Neural cell (in vitro differentiated cells): ENCODE measurements around the gene TMEM92. TPM values are rescaled to one million over a fixed set of nuclear protein-coding genes. Genes with fewer than 3 reads are reported as not detected.

Experiments
- H2AFZ ChIP-seq: fragments of 200-600, 300-800 bp; sonication (generic), shearing (Covaris generic); 2 replicates; pipeline ENCODE4 v1.6.0; 2014; ENCODE audit warnings: low read depth, mild to moderate bottlenecking, antibody characterized with exemption, low read length, moderate library complexity
- H3F3A ChIP-seq: fragments of 200-600 bp; shearing (Covaris generic); 2 replicates; pipeline ENCODE4 v1.6.1; 2016; ENCODE audit warnings: mild to moderate bottlenecking, moderate library complexity, mixed read lengths, antibody characterized with exemption, low read length; ENCODE audit not compliant: insufficient read depth, poor library complexity, severe bottlenecking
- H3K27ac ChIP-seq: fragments of 200-600, 300-800 bp; sonication (generic), shearing (Covaris generic); 2 replicates; pipeline ENCODE4 v1.5.1; 2014; ENCODE audit warnings: mild to moderate bottlenecking, low read length, moderate library complexity
- H3K27me3 ChIP-seq: fragments of 300-800, 200-600 bp; sonication (generic), shearing (Covaris generic); 2 replicates; pipeline ENCODE4 v1.6.0; 2014; ENCODE audit warnings: mild to moderate bottlenecking, low read depth, low read length, moderate library complexity; ENCODE audit not compliant: insufficient read depth
- H3K36me3 ChIP-seq: fragments of 300-800, 200-600 bp; sonication (generic), shearing (Covaris generic); 2 replicates; pipeline ENCODE4 v1.5.1; 2014; ENCODE audit warnings: mild to moderate bottlenecking, antibody characterized with exemption, low read length, moderate library complexity; ENCODE audit not compliant: insufficient read depth
- H3K4me2 ChIP-seq: fragments of 300-800, 200-600 bp; sonication (generic), shearing (Covaris generic); 2 replicates; pipeline ENCODE4 v1.6.0; 2014; ENCODE audit warnings: mild to moderate bottlenecking, low read length
- H3K4me3 ChIP-seq: fragments of 300-800, 200-600 bp; sonication (generic), shearing (Covaris generic); 2 replicates; pipeline ENCODE4 v1.5.1; 2014; ENCODE audit warnings: mild to moderate bottlenecking, low read length, moderate library complexity
- H3K79me2 ChIP-seq: fragments of 200-600 bp; shearing (Covaris generic); replicated peaks from 2 replicates; pipeline ENCODE4 v1.6.0; 2014; ENCODE audit warnings: mild to moderate bottlenecking, low read length, moderate library complexity; ENCODE audit not compliant: insufficient read depth
- H3K9ac ChIP-seq: fragments of 300-800, 200-600 bp; sonication (generic), shearing (Covaris generic); 2 replicates; pipeline ENCODE4 v1.6.1; 2016; ENCODE audit warnings: mild to moderate bottlenecking, low read length, mixed read lengths
- H3K9me2 ChIP-seq: fragments of 200-600 bp; shearing (Covaris generic); 2 replicates; pipeline ENCODE4 v1.6.1; 2016; ENCODE audit warnings: mild to moderate bottlenecking, low read length, mixed read lengths; ENCODE audit not compliant: insufficient read depth
- H3K9me3 ChIP-seq: fragments of 200-600, 300-800 bp; sonication (generic), shearing (Covaris generic); 2 replicates; pipeline ENCODE4 v1.6.1; 2016; ENCODE audit warnings: mild to moderate bottlenecking, mixed run types, low read length, moderate library complexity, mixed read lengths
- H4K20me1 ChIP-seq: fragments of 200-600 bp; shearing (Covaris generic); 2 replicates; pipeline ENCODE4 v1.6.1; 2016; ENCODE audit warnings: mild to moderate bottlenecking, mixed run types; ENCODE audit not compliant: insufficient read depth
- CTCF ChIP-seq: fragments of 450-650 bp; IDR thresholded peaks from 2 replicates; pipeline ENCODE4 v1.5.1; 2014; ENCODE audit warnings: antibody characterized with exemption, mild to moderate bottlenecking, moderate library complexity; ENCODE audit not compliant: poor library complexity, severe bottlenecking
- EP300 ChIP-seq: fragments of 450-650 bp; conservative IDR thresholded peaks from 2 replicates; pipeline ENCODE4 v1.6.1; 2014; ENCODE audit warnings: antibody characterized with exemption, mild to moderate bottlenecking, moderate library complexity; ENCODE audit not compliant: poor library complexity, severe bottlenecking
- EZH2 ChIP-seq: fragments of 200-600, 300-800 bp; shearing (Covaris generic), sonication (generic); IDR thresholded peaks from 2 replicates; pipeline ENCODE4 v1.6.1; 2014; ENCODE audit warnings: antibody characterized with exemption, low read length, borderline replicate concordance, mild to moderate bottlenecking; ENCODE audit not compliant: insufficient read depth, poor library complexity, severe bottlenecking
- MXI1 ChIP-seq: fragments of 450-650 bp; conservative IDR thresholded peaks from 2 replicates; pipeline ENCODE4 v1.6.1; 2014; ENCODE audit warnings: antibody characterized with exemption, mild to moderate bottlenecking; ENCODE audit not compliant: poor library complexity, severe bottlenecking
- POLR2AphosphoS5 ChIP-seq: IDR thresholded peaks from 2 replicates; pipeline ENCODE4 v1.6.1; 2012
- RAD21 ChIP-seq: fragments of 450-650 bp; conservative IDR thresholded peaks from 2 replicates; pipeline ENCODE4 v1.6.1; 2014; ENCODE audit warnings: antibody characterized with exemption, mild to moderate bottlenecking, moderate library complexity
- REST ChIP-seq: IDR thresholded peaks from 2 replicates; pipeline ENCODE4 v1.6.1; 2012; ENCODE audit warnings: borderline replicate concordance
- SMC3 ChIP-seq: fragments of 450-650 bp; conservative IDR thresholded peaks from 2 replicates; pipeline ENCODE4 v1.6.1; 2014; ENCODE audit warnings: antibody characterized with exemption, mild to moderate bottlenecking, moderate library complexity; ENCODE audit not compliant: poor library complexity
- TAF1 ChIP-seq: IDR thresholded peaks from 2 replicates; pipeline ENCODE4 v1.6.1; 2012; ENCODE audit warnings: low read depth
- polyA plus RNA-seq: library from polyadenylated mRNA; depleted of rRNA; stranded (reverse); fragments of >200 nt; gene quantifications from 2 replicates; pipeline ENCODE4 v1.2.3, GENCODE V29; 2014

Gene TMEM92
- polyA plus RNA-seq, 1 donor from 2014 or later, result not detected

- H3K9me3 ChIP-seq, result no peaks in the 10 kb centered on the region
- H3K9ac ChIP-seq, result no peak overlapping the region
- no peak overlapping the region for H3K4me3 ChIP-seq
- H3K79me2 ChIP-seq, result no peaks in the 10 kb centered on the region
- H3K27ac ChIP-seq, result no peak overlapping the region
- no peaks in the 10 kb centered on the region for H3K36me3 ChIP-seq
- no peaks in the 10 kb centered on the region for H4K20me1 ChIP-seq
- H3K4me2 ChIP-seq, result no peak overlapping the region
- no peaks in the 10 kb centered on the region for H3F3A ChIP-seq
- no peaks in the 10 kb centered on the region for H3K9me2 ChIP-seq
- TF ChIP-seq EZH2, result no peak
- no peak for TF ChIP-seq RAD21
- TF ChIP-seq TAF1, result no peak
- TF ChIP-seq EP300, result no peak
- TF ChIP-seq MXI1, result no peak
- TF ChIP-seq REST, result no peak
- TF ChIP-seq POLR2AphosphoS5, result no peak
- no peak for TF ChIP-seq SMC3
- TF ChIP-seq CTCF, result no peak
- H3K27me3 ChIP-seq, result no peaks in the 10 kb centered on the region
- H2AFZ ChIP-seq, result no peak overlapping the region
Measured at GRCh38 chr17:50283246-50283645, 9.0 kb downstream of the TMEM92 start.

- H3K9me3 ChIP-seq, result no peaks in the 10 kb centered on the region
- H3F3A ChIP-seq, result no peaks in the 10 kb centered on the region
- H3K36me3 ChIP-seq, result no peaks in the 10 kb centered on the region
- no peaks in the 10 kb centered on the region for H3K9me2 ChIP-seq
- no peak overlapping the region for H3K4me3 ChIP-seq
- TF ChIP-seq CTCF (no peak), EP300 (no peak), TAF1 (no peak), POLR2AphosphoS5 (no peak), SMC3 (no peak), MXI1 (no peak)
- no peak overlapping the region for H2AFZ ChIP-seq
- H3K27me3 ChIP-seq, result no peaks in the 10 kb centered on the region
- no peaks in the 10 kb centered on the region for H4K20me1 ChIP-seq
- no peak overlapping the region for H3K4me2 ChIP-seq
- H3K9ac ChIP-seq, result no peak overlapping the region
- H3K79me2 ChIP-seq, result no peaks in the 10 kb centered on the region
- no peak overlapping the region for H3K27ac ChIP-seq
Measured at GRCh38 chr17:50283714-50284113, 9.4 kb downstream of the TMEM92 start.
